ACC112 (cell line): Measurements from ENCODE around the gene GIGYF2.

ENCODE experiments used
- H2AFZ ChIP-seq: fragments of 200-600 bp; sonication (generic); one replicate; pipeline ENCODE4 v1.6.0; 2017; ENCODE audit warnings: antibody characterized with exemption, low read length; ENCODE audit not compliant: unreplicated experiment
- H3K27ac ChIP-seq: fragments of 200-600 bp; sonication (generic); 2 replicates; pipeline ENCODE4 v1.5.1; 2014; ENCODE audit warnings: low read depth, mild to moderate bottlenecking, antibody characterized with exemption, low read length, moderate library complexity
- H3K27me3 ChIP-seq: fragments of 200-600 bp; sonication (generic); 2 replicates; pipeline ENCODE4 v1.6.1; 2014; ENCODE audit warnings: mild to moderate bottlenecking, antibody characterized with exemption, low read length, moderate library complexity, mixed read lengths; ENCODE audit not compliant: insufficient read depth
- H3K36me3 ChIP-seq: fragments of 200-600 bp; sonication (generic); 2 replicates; pipeline ENCODE4 v1.6.1; 2016; ENCODE audit warnings: mild to moderate bottlenecking, antibody characterized with exemption, low read length, moderate library complexity, mixed read lengths; ENCODE audit not compliant: insufficient read depth
- H3K4me1 ChIP-seq: fragments of 200-600 bp; sonication (generic); one replicate; pipeline ENCODE4 v1.6.1; 2016; ENCODE audit warnings: low read length, mixed read lengths; ENCODE audit not compliant: insufficient read depth, unreplicated experiment, control insufficient read depth
- H3K4me3 ChIP-seq: fragments of 200-600 bp; sonication (generic); 2 replicates; pipeline ENCODE4 v1.5.1; 2014; ENCODE audit warnings: mild to moderate bottlenecking, low read depth, low read length
- H3K79me2 ChIP-seq: fragments of 200-600 bp; sonication (generic); one replicate; pipeline ENCODE4 v1.6.0; 2016; ENCODE audit warnings: low read length; ENCODE audit not compliant: control insufficient read depth, unreplicated experiment, insufficient read depth

Gene GIGYF2

DNA sequence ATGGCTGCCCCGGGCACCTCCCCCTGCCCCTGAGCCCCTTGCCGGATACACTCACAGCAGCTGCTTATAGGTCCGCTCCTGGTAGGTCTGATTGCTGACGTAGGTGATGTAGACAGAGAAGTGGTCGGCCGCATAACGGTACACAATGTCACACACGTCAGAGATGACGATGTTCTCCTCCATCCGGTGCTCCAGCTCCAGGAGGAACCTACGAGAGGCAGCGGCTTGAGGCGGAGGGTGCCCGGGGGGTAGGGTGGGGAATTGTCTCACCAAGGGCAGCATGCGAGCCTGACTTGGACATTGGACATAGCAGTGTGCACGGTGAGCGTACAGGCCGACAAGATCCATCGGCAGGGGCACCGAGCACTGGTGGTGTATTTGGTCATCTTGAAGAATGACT lies 195.7 kb downstream of the GIGYF2 start:
- H3K27me3 ChIP-seq, result no peaks in the 10 kb centered on the region
- no peak overlapping the region for H3K4me3 ChIP-seq

DNA sequence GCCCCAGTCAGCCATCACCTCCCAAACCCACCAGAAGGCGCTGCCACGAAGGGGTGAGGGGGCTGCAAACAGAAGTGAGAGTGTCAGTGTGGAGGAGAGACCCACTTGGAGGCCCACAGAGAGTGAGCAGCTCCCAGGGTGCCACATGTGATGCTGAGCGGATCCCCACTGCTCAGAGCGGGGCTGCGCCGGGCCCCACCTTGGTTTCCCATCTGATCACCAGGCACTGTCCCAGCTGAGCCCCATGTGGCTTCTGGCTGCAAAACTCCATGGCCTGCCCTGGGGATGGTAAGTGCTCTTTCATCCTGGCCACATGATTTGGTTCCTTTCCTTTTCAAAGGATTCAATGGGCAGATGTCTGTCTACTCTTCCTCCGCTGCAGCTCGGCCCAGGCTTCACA lies 196.7 kb downstream of the GIGYF2 start:
- Histone ChIP-seq H3K4me1 (peaks cover 15% of the 10 kb centered on the region), H3K27me3 (no peaks in the 10 kb centered on the region), H3K4me3 (no peak overlapping the region), H3K79me2 (no peaks in the 10 kb centered on the region), H3K27ac (no peak overlapping the region), H2AFZ (no peak overlapping the region), H3K36me3 (no peaks in the 10 kb centered on the region)

More for the DNA sequence above, 195.7 kb downstream of the GIGYF2 start:
- no peaks in the 10 kb centered on the region for H3K79me2 ChIP-seq
- no peaks in the 10 kb centered on the region for H3K36me3 ChIP-seq
- H3K27ac ChIP-seq, result no peak overlapping the region
- H3K4me1 ChIP-seq, result peaks cover 15% of the 10 kb centered on the region
- no peak overlapping the region for H2AFZ ChIP-seq

DNA sequence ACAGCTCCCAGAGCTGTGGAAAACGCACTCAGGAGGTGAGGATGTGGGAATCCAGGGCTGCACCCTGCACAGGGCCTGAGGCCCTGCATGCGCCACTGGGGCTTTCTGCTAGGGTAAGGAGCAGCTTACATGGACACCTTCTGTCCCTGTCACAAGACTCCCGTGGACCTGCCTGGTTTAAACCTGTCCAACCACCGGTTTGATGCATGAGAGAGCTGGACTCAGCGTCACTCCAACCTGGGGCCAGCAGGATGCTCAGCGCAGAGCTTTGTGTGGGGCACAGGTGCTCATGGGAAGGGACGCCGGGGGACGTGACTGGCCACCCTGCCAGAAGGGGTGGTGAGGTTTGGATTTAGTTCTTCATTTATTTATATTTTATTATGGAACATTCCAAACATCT lies 197.1 kb downstream of the GIGYF2 start:
- Histone ChIP-seq H3K4me3 (no peak overlapping the region), H3K36me3 (no peaks in the 10 kb centered on the region), H3K4me1 (peaks cover 15% of the 10 kb centered on the region), H3K27me3 (no peaks in the 10 kb centered on the region), H3K79me2 (no peaks in the 10 kb centered on the region), H2AFZ (no peak overlapping the region), H3K27ac (no peak overlapping the region)

DNA sequence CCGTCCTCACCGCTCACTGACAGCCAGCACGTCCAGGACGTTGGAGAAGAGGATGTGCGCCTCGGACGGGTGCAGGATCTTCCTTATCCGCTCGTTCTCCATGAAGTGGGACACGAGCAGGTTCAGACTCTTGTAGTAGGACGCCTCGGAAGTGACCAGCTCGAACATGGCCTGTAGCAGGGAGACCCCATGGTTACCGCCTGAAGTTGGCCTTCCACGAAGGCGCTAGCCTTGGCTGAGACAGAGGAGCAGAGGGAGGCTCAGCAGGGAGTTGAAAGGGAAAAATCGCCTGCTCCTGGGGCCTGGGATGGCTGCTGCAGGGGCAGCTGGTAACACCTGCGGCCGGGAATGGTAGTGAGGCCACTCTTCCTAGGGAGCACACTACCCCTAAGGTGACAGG lies 197.6 kb downstream of the GIGYF2 start:
- no peak overlapping the region for H3K27ac ChIP-seq
- H3K36me3 ChIP-seq, result no peaks in the 10 kb centered on the region
- H3K79me2 ChIP-seq, result no peaks in the 10 kb centered on the region
- no peak overlapping the region for H2AFZ ChIP-seq
- H3K4me1 ChIP-seq, result peaks cover 15% of the 10 kb centered on the region
- no peak overlapping the region for H3K4me3 ChIP-seq
- no peaks in the 10 kb centered on the region for H3K27me3 ChIP-seq

DNA sequence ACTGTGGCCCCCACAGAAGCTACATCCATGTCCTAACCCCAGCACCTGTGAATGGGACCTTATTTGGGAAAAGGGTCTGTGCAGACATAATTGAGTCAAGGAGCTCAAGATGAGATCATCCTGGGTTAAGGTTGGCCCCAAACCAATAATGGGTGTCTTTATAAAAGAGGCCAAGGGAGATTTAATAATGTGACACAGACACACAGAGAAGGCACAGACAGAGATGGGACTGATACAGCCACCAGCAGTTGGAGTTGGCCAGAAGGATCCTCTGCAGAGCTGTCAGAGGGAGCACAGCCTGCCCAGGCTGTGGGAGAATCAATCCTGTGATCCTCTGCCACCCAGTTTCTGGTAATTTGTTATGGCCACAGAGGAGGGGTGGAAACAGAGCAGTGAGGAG lies 199.0 kb downstream of the GIGYF2 start:
- Histone ChIP-seq H3K4me3 (no peak overlapping the region), H3K27ac (no peak overlapping the region), H2AFZ (no peak overlapping the region), H3K36me3 (no peaks in the 10 kb centered on the region), H3K4me1 (peaks cover 9% of the 10 kb centered on the region), H3K79me2 (no peaks in the 10 kb centered on the region), H3K27me3 (no peaks in the 10 kb centered on the region)

DNA sequence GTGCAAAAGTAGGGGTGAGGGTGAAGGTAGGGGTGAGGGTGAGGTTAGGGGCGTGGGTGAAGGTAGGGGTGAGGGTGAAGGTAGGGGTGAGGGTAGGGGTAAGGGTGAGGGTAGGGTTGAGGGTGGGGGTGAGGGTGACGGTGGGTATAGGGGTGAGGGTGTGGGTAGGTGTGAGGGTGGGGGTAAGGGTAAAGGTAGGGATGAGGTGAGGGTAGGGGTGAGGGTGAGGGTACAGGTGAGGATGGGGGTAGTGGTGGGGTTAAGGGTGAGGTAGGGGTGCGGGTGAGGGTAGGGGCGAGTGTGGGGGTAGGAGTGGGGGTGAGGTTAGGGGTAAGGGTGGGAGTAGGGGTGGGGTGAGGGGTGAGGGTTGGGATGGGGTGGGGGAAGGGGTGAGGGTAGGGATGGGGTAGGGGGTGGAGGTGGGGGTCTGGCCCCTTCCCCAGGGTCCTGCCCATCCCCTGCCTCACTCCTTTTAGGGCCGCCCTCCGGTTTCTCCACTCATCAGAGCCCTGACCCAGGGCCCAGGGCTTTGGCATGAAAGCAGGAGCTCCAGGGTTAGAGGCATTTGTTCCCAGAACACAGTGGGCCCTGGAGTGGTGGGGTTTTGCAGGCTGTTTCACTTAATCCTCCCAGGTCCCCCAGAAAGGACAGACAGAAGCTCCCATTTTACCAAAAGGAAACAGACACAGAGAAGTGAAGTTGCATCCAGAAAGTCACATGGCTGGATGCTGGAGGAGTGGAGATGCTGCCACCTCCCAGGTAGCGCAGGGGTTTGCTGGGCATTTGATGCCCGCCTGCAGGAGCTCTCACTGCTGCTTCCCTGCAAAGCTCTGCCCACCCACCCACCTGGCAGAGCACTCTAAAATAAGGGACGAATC lies 199.8 kb downstream of the GIGYF2 start:
- Histone ChIP-seq H3K79me2 (no peaks in the 10 kb centered on the region), H2AFZ (no peak overlapping the region), H3K4me1 (peaks cover 9% of the 10 kb centered on the region), H3K27me3 (no peaks in the 10 kb centered on the region), H3K36me3 (no peaks in the 10 kb centered on the region), H3K4me3 (no peak overlapping the region), H3K27ac (no peak overlapping the region)

GRCh38 chr2:232897598-232898408 lies 200.7 kb downstream of the GIGYF2 start:
- Histone ChIP-seq H3K36me3 (no peaks in the 10 kb centered on the region), H3K27me3 (no peaks in the 10 kb centered on the region), H2AFZ (no peak overlapping the region), H3K27ac (no peak overlapping the region), H3K79me2 (no peaks in the 10 kb centered on the region), H3K4me3 (no peak overlapping the region), H3K4me1 (peaks cover 17% of the 10 kb centered on the region)

GRCh38 chr2:232898592-232899543 lies 201.7 kb downstream of the GIGYF2 start:
- H3K4me3 ChIP-seq, result no peak overlapping the region
- peaks cover 17% of the 10 kb centered on the region for H3K4me1 ChIP-seq
- H2AFZ ChIP-seq, result no peak overlapping the region
- no peaks in the 10 kb centered on the region for H3K79me2 ChIP-seq
- no peaks in the 10 kb centered on the region for H3K36me3 ChIP-seq
- H3K27ac ChIP-seq, result no peak overlapping the region
- H3K27me3 ChIP-seq, result no peaks in the 10 kb centered on the region

DNA sequence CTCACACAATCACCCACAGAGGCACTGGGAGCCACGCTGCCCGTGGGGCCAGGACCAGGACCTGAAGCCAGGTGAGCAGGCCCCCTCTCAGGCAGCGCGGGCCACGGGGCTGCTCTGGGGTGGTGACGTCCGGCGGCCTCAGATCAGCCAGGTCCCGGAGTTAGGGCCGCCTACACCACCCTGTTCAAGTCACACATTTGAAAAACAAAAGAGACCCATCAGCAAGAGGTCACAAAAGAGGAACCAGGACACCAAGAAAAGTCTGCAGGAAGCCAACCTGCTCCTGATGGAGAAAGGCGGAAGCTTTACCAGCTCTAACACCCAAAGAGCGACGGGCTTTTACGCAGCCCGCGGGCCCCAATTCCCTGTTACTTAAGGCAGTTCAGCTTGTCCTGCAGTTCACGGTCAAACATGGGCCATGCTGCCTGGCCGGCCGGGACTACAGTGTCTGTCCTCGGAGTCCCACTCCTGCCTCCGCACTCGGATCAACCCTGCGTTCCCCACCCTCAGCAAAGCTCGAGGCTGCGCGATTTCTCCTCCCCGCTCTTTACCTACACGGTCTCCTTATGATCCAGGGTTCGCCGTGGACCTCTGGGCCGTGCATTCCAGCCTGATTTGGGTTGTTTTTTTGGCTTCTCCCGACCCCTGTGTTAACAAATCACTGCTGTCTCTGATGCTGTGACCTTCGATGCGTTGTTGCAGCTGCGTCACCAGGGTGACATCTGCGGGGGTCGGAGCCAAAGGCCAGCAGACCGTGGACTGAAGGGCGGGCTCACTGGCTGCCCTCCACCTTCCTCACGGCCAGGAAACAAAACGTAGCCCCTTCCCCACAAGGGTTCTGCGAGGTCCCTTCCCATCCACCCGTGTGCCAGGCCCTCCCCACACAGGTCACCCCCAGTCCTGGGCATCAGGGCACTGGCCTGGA lies 203.9 kb downstream of the GIGYF2 start:
- peak overlapping the region; percentile 50 for H3K4me3 ChIP-seq
- peaks cover 17% of the 10 kb centered on the region for H3K4me1 ChIP-seq
- H3K27ac ChIP-seq, result peak overlapping the region; percentile 77
- H3K27me3 ChIP-seq, result no peaks in the 10 kb centered on the region
- H3K79me2 ChIP-seq, result no peaks in the 10 kb centered on the region
- H2AFZ ChIP-seq, result no peak overlapping the region
- H3K36me3 ChIP-seq, result no peaks in the 10 kb centered on the region
